Neural crest cell (in vitro differentiated cells): ENCODE measurements around the gene IL3. TPM values are rescaled to one million over a fixed set of nuclear protein-coding genes. Genes with fewer than 3 reads are reported as not detected.

Source experiments
- DNase-seq: peaks from one replicate; pipeline ENCODE4 v3.0.0; 2021; ENCODE audit warnings: low read depth, mixed read lengths, low spot score
- H3K27ac Mint-ChIP-seq: one replicate; pipeline ENCODE4 v1.8.0; 2021; ENCODE audit warnings: mild to moderate bottlenecking, mixed read lengths; ENCODE audit not compliant: unreplicated experiment
- H3K27me3 Mint-ChIP-seq: 2 replicates; pipeline ENCODE4 v1.8.0; 2021; ENCODE audit warnings: low read depth, mild to moderate bottlenecking, mixed read lengths
- H3K36me3 Mint-ChIP-seq: 2 replicates; pipeline ENCODE4 v1.8.0; 2021; ENCODE audit warnings: low read depth, mild to moderate bottlenecking, mixed read lengths
- H3K4me1 Mint-ChIP-seq: 2 replicates; pipeline ENCODE4 v1.8.0; 2021; ENCODE audit warnings: mixed read lengths
- H3K4me3 Mint-ChIP-seq: one replicate; pipeline ENCODE4 v1.8.0; 2021; ENCODE audit warnings: mild to moderate bottlenecking, mixed read lengths
- H3K9me3 Mint-ChIP-seq: 2 replicates; pipeline ENCODE4 v1.8.0; 2021; ENCODE audit warnings: mixed read lengths
- total RNA-seq: library from RNA; stranded (reverse); gene quantifications from 2 replicates; pipeline ENCODE4 v1.2.1, GENCODE V29; 2021
- TF ChIP-seq, protein P1 (sequence below): fragments of 200-600 bp; sonication (generic); conservative IDR thresholded peaks from 2 replicates; pipeline ENCODE4 v1.5.0; 2021; ENCODE audit warnings: antibody characterized with exemption, mild to moderate bottlenecking

IL3 gene
- total RNA-seq, 1 donor from 2014 or later = not detected

DNA sequence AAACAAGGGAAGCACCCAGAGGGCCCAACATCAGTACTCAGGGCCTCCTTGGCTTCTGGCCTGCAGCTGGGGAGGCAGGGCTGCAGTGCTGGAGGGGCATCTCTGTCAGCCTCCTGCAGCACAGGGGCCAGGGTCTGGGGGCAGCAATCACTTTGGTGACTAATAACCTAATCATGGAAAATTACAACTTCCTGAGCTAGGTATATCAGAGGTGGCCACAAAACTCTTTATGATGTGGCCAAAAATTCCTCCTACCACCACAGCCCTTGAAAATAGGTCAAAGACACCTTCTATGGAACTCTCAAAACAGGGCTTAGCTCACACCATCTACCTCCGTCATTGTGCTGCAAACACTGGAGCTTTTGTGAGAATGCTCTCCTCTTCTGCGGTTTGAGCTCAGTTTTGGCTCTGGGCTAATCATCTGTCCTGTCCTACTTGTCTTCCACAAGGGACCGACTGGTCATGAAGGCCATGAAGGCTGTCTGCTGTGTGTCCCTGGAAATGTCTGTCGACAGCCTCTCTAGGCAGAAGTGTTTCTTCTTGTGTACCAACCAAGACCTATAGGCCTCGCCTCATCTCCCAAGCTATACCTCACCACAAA, 41.7 kb downstream of the IL3 start:
- H3K36me3 Mint-ChIP-seq = no peaks in the 10 kb centered on the region
- H3K4me3 Mint-ChIP-seq = no peak overlapping the region
- H3K27me3 Mint-ChIP-seq = peaks cover 4% of the 10 kb centered on the region
- DNase-seq = no peak
- TF ChIP-seq, protein P1, sequence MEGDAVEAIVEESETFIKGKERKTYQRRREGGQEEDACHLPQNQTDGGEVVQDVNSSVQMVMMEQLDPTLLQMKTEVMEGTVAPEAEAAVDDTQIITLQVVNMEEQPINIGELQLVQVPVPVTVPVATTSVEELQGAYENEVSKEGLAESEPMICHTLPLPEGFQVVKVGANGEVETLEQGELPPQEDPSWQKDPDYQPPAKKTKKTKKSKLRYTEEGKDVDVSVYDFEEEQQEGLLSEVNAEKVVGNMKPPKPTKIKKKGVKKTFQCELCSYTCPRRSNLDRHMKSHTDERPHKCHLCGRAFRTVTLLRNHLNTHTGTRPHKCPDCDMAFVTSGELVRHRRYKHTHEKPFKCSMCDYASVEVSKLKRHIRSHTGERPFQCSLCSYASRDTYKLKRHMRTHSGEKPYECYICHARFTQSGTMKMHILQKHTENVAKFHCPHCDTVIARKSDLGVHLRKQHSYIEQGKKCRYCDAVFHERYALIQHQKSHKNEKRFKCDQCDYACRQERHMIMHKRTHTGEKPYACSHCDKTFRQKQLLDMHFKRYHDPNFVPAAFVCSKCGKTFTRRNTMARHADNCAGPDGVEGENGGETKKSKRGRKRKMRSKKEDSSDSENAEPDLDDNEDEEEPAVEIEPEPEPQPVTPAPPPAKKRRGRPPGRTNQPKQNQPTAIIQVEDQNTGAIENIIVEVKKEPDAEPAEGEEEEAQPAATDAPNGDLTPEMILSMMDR = no peak
- no peak overlapping the region for H3K27ac Mint-ChIP-seq
- H3K4me1 Mint-ChIP-seq = no peaks in the 10 kb centered on the region
- no peaks in the 10 kb centered on the region for H3K9me3 Mint-ChIP-seq

- no peak overlapping the region for H3K4me3 Mint-ChIP-seq
- H3K4me1 Mint-ChIP-seq = no peaks in the 10 kb centered on the region
- H3K27me3 Mint-ChIP-seq = peaks cover 4% of the 10 kb centered on the region
- H3K36me3 Mint-ChIP-seq = no peaks in the 10 kb centered on the region
- DNase-seq = no peak
- H3K27ac Mint-ChIP-seq = no peak overlapping the region
- TF ChIP-seq, protein P1 = no peak
- H3K9me3 Mint-ChIP-seq = no peaks in the 10 kb centered on the region
Observed at GRCh38 chr5:132102944-132103331, 42.5 kb downstream of the IL3 start.

GRCh38 chr5:132103332-132103951, 43.0 kb downstream of the IL3 start:
- TF ChIP-seq, protein P1 = no peak
- Mint-ChIP-seq H3K4me1 (no peaks in the 10 kb centered on the region), H3K4me3 (no peak overlapping the region), H3K36me3 (no peaks in the 10 kb centered on the region), H3K27me3 (peaks cover 4% of the 10 kb centered on the region), H3K9me3 (no peaks in the 10 kb centered on the region), H3K27ac (no peak overlapping the region)
- DNase-seq = no peak

DNA sequence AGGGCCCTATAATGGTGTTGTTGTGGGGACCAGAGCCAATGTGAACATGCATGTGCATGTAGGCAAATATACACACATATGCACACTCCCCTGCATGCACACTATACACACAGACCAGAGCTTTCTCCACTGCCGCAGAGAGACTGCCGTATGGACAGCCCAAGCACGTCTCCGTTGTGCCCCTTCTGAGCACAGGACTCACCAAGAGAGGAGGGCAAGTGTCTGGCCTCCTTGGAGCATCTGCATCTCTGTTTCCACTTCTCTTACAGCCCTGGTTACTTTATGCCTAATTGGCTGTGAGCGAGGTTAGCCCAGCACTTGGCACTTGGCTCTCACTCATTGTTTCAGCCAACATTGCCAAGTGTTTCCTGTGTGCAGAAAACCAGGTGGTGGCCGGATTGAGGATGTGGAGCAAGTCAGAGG, 43.5 kb downstream of the IL3 start:
- Mint-ChIP-seq H3K4me1 (no peaks in the 10 kb centered on the region), H3K36me3 (no peaks in the 10 kb centered on the region), H3K27me3 (peaks cover 4% of the 10 kb centered on the region), H3K4me3 (no peak overlapping the region), H3K27ac (no peak overlapping the region), H3K9me3 (no peaks in the 10 kb centered on the region)
- DNase-seq = no peak
- TF ChIP-seq, protein P1 = no peak

DNA sequence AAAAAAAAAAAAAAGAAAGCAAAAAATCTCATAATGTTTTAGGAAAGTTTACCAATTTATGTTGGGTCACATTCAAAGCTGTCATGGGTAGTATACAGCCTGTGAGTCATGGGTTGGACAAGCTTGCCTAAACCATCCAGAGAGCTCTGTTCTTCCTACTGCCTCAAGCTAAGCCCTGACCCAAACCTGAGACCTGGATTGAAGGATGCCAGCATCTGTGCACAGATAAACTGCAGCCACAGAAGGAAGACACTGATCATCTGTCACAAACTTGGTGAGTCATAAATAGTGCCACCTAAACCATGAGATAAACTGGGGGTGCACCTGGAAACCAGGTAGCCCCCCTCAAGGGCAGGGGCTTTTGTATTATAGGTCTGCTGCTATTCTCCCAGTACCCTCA, 44.1 kb downstream of the IL3 start:
- DNase-seq = no peak

More for the DNA sequence above, 44.1 kb downstream of the IL3 start:
- no peak overlapping the region for H3K4me3 Mint-ChIP-seq
- H3K4me1 Mint-ChIP-seq = no peaks in the 10 kb centered on the region
- no peak overlapping the region for H3K27ac Mint-ChIP-seq
- no peaks in the 10 kb centered on the region for H3K36me3 Mint-ChIP-seq
- TF ChIP-seq, protein P1 = no peak
- H3K27me3 Mint-ChIP-seq = peaks cover 4% of the 10 kb centered on the region
- no peaks in the 10 kb centered on the region for H3K9me3 Mint-ChIP-seq
